HEK293T (cell line): ENCODE measurements around the gene MRPS7.

Experiments
- ELF4 ChIP-seq: fragments of 450-650 bp; IDR thresholded peaks from 2 replicates; pipeline ENCODE4 v1.6.1; 2017; ENCODE audit warnings: antibody characterized with exemption
- FOXK2 ChIP-seq: fragments of 450-650 bp; IDR thresholded peaks from 2 replicates; pipeline ENCODE4 v1.6.1; 2016; ENCODE audit warnings: mild to moderate bottlenecking
- FOXM1 ChIP-seq: fragments of 450-650 bp; IDR thresholded peaks from 2 replicates; pipeline ENCODE4 v1.6.1; 2017; ENCODE audit warnings: mild to moderate bottlenecking, borderline replicate concordance
- LEF1 ChIP-seq: fragments of 450-650 bp; IDR thresholded peaks from 2 replicates; pipeline ENCODE4 v1.6.1; 2017; ENCODE audit warnings: mild to moderate bottlenecking, borderline replicate concordance
- SUZ12 ChIP-seq: fragments of 450-650 bp; IDR thresholded peaks from 2 replicates; pipeline ENCODE4 v1.6.1; 2016; ENCODE audit warnings: mild to moderate bottlenecking
- TARDBP ChIP-seq: fragments of 450-650 bp; IDR thresholded peaks from 2 replicates; pipeline ENCODE4 v1.6.1; 2016

- TF ChIP-seq ELF4 (no peak), LEF1 (no peak), SUZ12 (no peak), FOXK2 (no peak), FOXM1 (no peak), TARDBP (no peak)
Observed at GRCh38 chr17:75231071-75231470, 30.6 kb upstream of the MRPS7 start.
